Muscle layer of colon (tissue), 2 donors: Measurements from ENCODE around the gene PRSS58.

Experiments used
- H3K27ac ChIP-seq: one replicate; pipeline ENCODE4 v1.7.0; 2013; ENCODE audit warnings: low read depth, mild to moderate bottlenecking, low read length, moderate library complexity
- H3K27me3 ChIP-seq, 2 donors: one replicate each; pipeline ENCODE4 v1.7.0; 2013; ENCODE audit warnings: low read length in 2 of 2, mild to moderate bottlenecking in 2 of 2; ENCODE audit not compliant: insufficient read depth in 2 of 2, control insufficient read depth in 1 of 2
- H3K36me3 ChIP-seq: one replicate; pipeline ENCODE4 v1.7.0; 2013; ENCODE audit warnings: mild to moderate bottlenecking, low read length; ENCODE audit not compliant: insufficient read depth
- H3K4me1 ChIP-seq: one replicate; pipeline ENCODE4 v1.7.0; 2013; ENCODE audit warnings: mild to moderate bottlenecking, low read length; ENCODE audit not compliant: insufficient read depth
- H3K4me3 ChIP-seq, 2 donors: one replicate each; pipeline ENCODE4 v1.7.0; 2013; ENCODE audit warnings: low read length in 2 of 2, low read depth in 1 of 2, mild to moderate bottlenecking in 1 of 2, moderate library complexity in 1 of 2
- H3K9ac ChIP-seq: one replicate; pipeline ENCODE4 v1.7.0; 2013; ENCODE audit warnings: low read length
- H3K9me3 ChIP-seq: one replicate; pipeline ENCODE4 v1.7.0; 2013; ENCODE audit warnings: mild to moderate bottlenecking, low read length
- donor health status: abdominal sarcoma.
- donor health status: Adenocarcinoma of cecum.

The PRSS58 gene

DNA sequence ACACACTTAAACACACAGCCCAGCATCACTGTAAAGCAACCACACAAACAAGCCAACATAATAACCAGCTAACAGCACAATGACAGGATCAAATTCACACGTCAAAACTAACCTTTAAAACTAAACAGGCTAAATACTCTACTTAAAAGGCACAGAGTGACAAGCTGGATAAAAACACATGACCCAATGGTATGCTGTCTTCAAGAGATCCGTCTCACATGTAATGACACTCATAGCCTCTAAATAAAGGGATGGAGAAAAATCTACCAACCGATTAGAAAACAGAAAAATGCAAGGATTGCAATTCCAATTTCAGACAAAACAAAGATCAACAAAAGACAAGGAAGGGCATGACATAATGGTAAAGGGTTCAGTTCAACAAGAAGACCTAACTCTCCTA, 17.2 kb upstream of the PRSS58 start:
- Histone ChIP-seq H3K4me1 (no peaks in the 10 kb centered on the region), H3K9me3 (peaks cover 4% of the 10 kb centered on the region), H3K27me3 (no peaks in the 10 kb centered on the region), H3K27ac (no peak overlapping the region), H3K9ac (no peak overlapping the region), H3K36me3 (no peaks in the 10 kb centered on the region), H3K4me3 (no peak overlapping the region)

- Histone ChIP-seq H3K9me3 (peaks cover 4% of the 10 kb centered on the region), H3K4me3 (no peak overlapping the region), H3K27me3 (no peaks in the 10 kb centered on the region), H3K4me1 (no peaks in the 10 kb centered on the region), H3K36me3 (no peaks in the 10 kb centered on the region), H3K9ac (no peak overlapping the region), H3K27ac (no peak overlapping the region)
Measured at GRCh38 chr7:142272841-142273240, 15.0 kb upstream of the PRSS58 start.

- H3K9ac ChIP-seq, result no peak overlapping the region
- no peaks in the 10 kb centered on the region for H3K27me3 ChIP-seq
- no peaks in the 10 kb centered on the region for H3K4me1 ChIP-seq
- H3K4me3 ChIP-seq, result no peak overlapping the region
- H3K27ac ChIP-seq, result no peak overlapping the region
- no peaks in the 10 kb centered on the region for H3K9me3 ChIP-seq
- H3K36me3 ChIP-seq, result no peaks in the 10 kb centered on the region
Measured at GRCh38 chr7:142263598-142264380, 5.9 kb upstream of the PRSS58 start.

GRCh38 chr7:142250705-142251104, 7.2 kb downstream of the PRSS58 start:
- H3K4me1 ChIP-seq, result no peaks in the 10 kb centered on the region
- no peak overlapping the region for H3K9ac ChIP-seq
- H3K9me3 ChIP-seq, result no peaks in the 10 kb centered on the region

DNA sequence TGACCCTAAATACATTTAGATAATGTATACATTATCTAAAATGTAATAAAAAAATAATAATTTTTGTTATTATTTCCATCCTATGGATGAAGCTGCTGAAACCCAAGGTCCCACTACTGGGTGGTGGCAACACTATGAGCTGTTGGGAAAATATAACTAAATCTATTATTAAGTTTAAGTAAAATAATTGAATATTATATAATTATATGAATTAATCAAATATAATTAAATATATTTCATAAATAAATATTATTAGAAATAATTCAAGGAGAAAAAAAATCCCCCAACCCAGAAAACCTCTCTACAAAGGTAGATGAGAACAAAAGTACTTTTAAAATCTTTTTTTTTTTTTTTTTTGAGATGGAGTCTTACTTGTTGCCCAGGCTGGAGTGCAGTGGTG, 7.9 kb downstream of the PRSS58 start:
- Histone ChIP-seq H3K4me1 (no peaks in the 10 kb centered on the region), H3K36me3 (no peaks in the 10 kb centered on the region), H3K9me3 (no peaks in the 10 kb centered on the region), H3K27ac (no peak overlapping the region), H3K4me3 (no peak overlapping the region), H3K9ac (no peak overlapping the region), H3K27me3 (no peaks in the 10 kb centered on the region)

More at GRCh38 chr7:142250705-142251104, 7.2 kb downstream of the PRSS58 start:
- Histone ChIP-seq H3K36me3 (no peaks in the 10 kb centered on the region), H3K27me3 (no peaks in the 10 kb centered on the region), H3K4me3 (no peak overlapping the region), H3K27ac (no peak overlapping the region)

DNA sequence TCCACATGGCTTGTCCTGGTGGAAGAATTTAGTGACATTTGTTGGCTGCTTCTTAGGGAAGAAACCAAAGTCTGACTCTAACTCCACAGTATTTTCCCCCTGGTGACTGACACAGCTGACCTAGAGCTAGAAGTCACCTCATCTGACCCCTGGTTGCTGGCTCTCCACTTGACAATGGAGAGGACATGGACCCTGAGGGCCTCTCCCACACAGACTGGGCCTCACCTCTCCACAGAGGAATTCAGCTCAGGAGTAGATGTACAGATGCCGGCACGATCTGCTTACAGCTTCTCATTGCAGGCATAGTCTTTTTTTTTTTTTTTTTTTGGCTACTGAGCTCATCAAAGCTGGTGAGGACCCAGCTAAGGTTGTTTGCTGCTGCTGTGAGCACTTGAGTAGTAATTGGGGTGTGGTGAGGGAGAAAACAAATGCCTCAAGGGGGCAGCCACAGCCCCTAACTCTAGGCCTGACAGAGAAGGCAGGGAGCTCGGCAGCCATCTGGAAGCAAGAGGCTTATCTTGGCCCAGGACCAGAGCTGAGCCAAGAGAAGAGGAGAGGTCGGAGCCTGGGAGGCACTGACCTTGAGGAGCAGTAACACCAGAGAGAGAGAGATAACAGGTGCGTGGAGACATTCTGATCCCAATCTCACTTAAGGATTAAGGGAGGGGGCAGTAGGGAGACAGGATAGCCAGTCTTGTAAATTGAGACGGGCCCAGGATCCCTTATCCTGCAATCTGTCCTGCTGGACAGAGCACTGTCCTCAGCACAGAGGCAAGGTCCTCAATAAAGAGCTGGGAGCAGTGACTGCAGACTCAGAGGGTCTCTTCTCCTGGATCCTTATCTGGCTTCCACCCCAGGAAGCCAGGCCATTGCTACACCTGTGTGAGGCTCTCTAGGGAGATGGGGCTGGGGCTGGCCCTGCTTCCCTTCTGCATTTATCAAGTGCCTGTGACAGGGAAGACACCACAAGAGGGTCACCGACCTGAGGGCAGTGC, 9.4 kb downstream of the PRSS58 start:
- H3K9me3 ChIP-seq, result no peaks in the 10 kb centered on the region
- no peaks in the 10 kb centered on the region for H3K4me1 ChIP-seq
- no peaks in the 10 kb centered on the region for H3K27me3 ChIP-seq
- no peak overlapping the region for H3K4me3 ChIP-seq
- H3K9ac ChIP-seq, result no peak overlapping the region
- H3K36me3 ChIP-seq, result no peaks in the 10 kb centered on the region
- H3K27ac ChIP-seq, result no peak overlapping the region

DNA sequence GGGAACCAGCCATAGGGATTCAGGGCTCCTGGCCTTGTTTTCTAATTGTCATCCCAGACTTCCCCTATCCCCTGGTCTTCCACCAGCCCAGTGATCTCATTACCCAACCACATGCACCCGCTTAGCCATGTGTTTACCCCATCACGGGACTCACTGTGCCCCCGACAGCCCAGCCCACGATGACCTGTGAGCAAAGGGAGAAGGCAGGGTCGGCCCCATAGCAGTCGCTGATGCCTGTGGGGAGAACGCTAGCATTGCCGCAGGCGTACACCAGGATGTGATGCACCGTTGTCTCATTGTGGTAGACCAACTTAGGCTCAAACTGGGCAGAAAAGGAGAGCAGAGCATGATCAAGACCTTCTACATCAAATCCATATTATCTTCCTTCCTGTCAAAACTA, 14.0 kb downstream of the PRSS58 start:
- Histone ChIP-seq H3K27me3 (no peaks in the 10 kb centered on the region), H3K36me3 (no peaks in the 10 kb centered on the region), H3K9me3 (no peaks in the 10 kb centered on the region), H3K9ac (no peak overlapping the region), H3K4me1 (no peaks in the 10 kb centered on the region), H3K27ac (no peak overlapping the region), H3K4me3 (no peak overlapping the region)

GRCh38 chr7:142240546-142240945, 17.3 kb downstream of the PRSS58 start:
- Histone ChIP-seq H3K4me3 (no peak overlapping the region), H3K36me3 (no peaks in the 10 kb centered on the region), H3K4me1 (no peaks in the 10 kb centered on the region)

DNA sequence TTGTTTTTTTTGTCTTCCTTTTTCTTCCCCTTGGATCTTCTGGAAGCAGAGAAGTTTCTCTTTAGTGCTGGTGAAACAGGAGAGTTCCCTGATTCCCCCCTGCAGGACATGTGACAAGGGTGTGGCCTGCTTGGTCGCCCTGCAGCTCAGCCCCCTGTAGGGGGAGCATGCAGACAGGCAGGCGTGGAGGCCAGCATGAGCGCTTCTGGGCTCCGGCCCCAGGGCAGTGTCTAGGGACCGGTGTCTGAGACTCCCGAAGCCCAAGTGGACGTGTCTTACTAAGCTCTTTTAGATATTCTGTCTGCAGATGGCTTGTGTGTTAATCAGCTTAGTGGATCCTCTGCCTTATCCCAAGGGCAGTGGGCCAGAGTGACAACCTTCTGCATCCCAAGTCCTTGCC, 26.1 kb downstream of the PRSS58 start:
- Histone ChIP-seq H3K4me1 (no peaks in the 10 kb centered on the region), H3K9ac (no peak overlapping the region), H3K36me3 (no peaks in the 10 kb centered on the region), H3K27ac (no peak overlapping the region), H3K9me3 (no peaks in the 10 kb centered on the region), H3K4me3 (no peak overlapping the region), H3K27me3 (no peaks in the 10 kb centered on the region)

More at GRCh38 chr7:142240546-142240945, 17.3 kb downstream of the PRSS58 start:
- Histone ChIP-seq H3K27ac (no peak overlapping the region), H3K9ac (no peak overlapping the region), H3K9me3 (no peaks in the 10 kb centered on the region), H3K27me3 (no peaks in the 10 kb centered on the region)

GRCh38 chr7:142228537-142229104, 29.2 kb downstream of the PRSS58 start:
- no peak overlapping the region for H3K9ac ChIP-seq
- H3K36me3 ChIP-seq, result no peaks in the 10 kb centered on the region
- H3K4me1 ChIP-seq, result no peaks in the 10 kb centered on the region
- no peak overlapping the region for H3K4me3 ChIP-seq
- H3K27ac ChIP-seq, result no peak overlapping the region
- no peaks in the 10 kb centered on the region for H3K9me3 ChIP-seq
- H3K27me3 ChIP-seq, result no peaks in the 10 kb centered on the region
